SW480 (cell line): ENCODE measurements around the gene BABAM2.
A peak's percentile ranks its signal among the peaks of the same experiment; 100 is the strongest.
"Not testable (repeated sequence)": the region's sequence is repeated elsewhere in the genome, so short reads cannot be mapped to it uniquely, and the experiment has no call there.

Experiments
- DNase-seq: peaks from one replicate; pipeline ENCODE4 v3.0.0-alpha.2; 2016; ENCODE audit warnings: low spot score

The BABAM2 gene

GRCh38 chr2:28074137-28074536, 183.6 kb downstream of the BABAM2 start:
- no peak for DNase-seq

DNA sequence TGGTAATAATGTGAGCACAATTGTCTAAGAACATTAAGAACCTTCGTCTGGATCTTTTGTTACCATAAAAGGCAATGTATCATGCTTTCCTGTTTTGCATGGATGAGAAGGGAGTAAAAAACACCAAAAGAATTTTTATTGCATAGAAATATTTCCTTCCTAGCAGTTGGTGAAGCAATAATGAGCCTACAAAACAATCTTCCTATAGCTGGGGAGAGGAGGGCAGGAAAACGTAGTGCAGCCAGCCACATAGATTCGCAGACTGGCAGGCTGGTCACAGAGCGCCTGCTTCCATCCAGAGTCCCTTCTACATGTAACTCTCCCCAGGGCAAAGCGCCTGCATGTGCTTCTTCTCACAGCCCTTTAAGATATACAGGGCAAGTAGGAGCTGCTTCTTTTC, 190.4 kb downstream of the BABAM2 start:
- DNase-seq = peak; percentile 59

- DNase-seq = peak; percentile 59
Measured at GRCh38 chr2:28082131-28082530, 191.6 kb downstream of the BABAM2 start.

DNA sequence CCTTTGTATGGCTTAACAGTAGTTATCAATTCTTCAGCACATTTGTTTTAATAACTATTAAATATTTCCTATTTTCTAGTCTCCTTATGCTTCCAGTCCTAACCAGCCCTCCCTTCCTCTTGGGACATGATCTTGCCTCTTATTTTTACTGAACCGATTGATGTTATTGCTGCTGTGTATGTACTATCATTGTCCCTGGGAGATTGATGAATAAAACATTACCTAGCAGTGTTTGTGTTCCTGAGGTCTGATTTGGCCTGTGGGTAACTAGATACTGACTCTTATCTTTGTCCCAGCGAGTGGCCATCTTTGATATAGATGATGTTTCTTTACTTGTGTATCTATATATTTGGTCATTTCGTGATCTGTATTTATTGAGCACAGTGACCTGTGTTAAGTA, 192.9 kb downstream of the BABAM2 start:
- no peak for DNase-seq

DNA sequence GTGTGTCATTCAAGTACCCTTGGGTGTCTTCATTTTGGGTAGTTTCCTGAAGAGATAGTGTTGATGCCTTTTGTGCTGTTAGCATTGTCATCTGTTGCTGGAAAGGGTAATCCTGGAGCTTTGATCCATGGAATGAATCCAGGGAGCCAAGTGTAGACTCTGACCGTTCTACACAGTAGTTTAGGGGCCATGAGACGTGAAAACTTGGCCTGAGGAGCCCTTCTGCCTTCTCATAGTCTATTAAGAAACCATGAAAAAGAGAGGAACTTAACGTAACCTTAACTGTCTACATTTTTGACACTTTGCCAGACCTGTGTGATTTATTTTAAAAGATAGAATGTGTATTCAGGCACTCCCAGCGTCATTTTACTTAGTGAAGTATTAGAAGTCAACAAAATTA, 194.0 kb downstream of the BABAM2 start:
- no peak for DNase-seq

- DNase-seq = no peak
Measured at GRCh38 chr2:28085201-28085600, 194.7 kb downstream of the BABAM2 start.

DNA sequence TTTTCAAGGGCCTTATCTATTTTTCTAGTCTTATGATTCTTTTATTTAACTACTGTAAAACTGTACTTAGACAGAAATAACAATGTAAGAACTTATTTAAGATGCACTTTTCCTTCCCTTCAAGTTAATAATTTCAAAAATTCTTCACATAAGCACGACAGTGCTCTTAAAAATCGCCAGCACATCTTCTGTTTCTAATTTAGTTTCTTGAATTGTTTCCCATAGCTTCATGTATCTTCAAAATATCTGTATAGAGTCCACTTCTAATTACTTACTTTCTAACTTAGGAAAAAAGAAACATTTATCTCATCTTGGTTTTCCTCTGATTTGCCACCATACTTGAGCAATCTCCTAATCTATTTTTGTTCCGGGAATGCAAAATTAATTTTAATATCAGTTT, 196.1 kb downstream of the BABAM2 start:
- no peak for DNase-seq

DNA sequence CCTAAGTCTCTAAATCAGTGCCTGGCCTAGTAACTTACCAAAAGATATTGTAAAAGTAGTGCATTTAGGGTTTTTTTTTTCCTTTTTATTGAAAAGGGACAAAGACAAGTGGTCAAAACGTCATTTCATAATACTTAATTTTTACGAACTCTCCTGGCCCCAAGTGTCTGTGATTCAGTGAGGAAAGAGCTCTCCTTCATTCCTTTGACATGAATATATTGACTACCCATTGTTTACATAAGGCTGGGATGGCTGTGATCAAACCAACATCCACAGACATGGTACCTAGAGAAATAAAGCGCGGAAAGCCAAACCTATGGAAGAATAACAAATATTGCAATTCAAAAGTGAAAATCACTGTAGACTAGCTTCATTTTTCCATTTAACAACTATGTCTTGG, 198.4 kb downstream of the BABAM2 start:
- no peak for DNase-seq

DNA sequence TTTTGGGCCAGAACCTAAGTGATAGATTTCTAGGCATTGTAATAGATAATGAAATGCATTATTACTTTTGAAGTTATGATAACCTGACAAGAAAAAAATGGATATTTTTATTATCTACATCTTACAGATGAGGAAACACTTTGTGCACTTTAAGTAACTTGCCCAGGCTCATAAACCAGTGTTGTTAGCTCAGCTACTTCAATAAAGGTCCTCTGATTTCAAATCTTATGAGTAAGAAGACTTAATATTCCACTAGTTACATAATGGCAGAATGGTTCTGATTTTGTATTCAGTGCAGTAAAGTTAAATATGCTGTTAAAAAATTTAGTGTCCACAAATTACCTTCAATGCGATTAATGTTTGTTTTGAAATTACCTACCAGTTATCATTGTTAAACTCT, 199.0 kb downstream of the BABAM2 start:
- DNase-seq = no peak

GRCh38 chr2:28093308-28093707, 202.8 kb downstream of the BABAM2 start:
- DNase-seq = no peak

DNA sequence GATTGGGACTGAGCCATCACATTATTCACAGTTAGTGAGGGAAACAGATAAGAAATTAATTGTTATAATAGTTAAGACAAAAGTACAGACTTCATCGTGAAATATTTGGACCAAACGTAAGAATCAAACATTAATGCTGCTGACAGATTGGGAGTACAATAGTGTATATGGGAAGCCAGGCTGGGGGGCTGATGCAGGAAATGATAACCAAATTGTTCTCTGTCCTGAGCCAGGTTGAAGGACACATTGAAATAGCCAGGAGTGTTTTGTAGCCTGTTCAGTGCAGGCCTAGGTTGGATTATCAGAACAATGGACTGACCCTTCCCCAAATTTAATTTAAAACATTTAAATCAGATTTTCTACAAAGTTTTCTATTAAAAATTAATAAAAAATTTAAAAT, 203.2 kb downstream of the BABAM2 start:
- DNase-seq = no peak

DNA sequence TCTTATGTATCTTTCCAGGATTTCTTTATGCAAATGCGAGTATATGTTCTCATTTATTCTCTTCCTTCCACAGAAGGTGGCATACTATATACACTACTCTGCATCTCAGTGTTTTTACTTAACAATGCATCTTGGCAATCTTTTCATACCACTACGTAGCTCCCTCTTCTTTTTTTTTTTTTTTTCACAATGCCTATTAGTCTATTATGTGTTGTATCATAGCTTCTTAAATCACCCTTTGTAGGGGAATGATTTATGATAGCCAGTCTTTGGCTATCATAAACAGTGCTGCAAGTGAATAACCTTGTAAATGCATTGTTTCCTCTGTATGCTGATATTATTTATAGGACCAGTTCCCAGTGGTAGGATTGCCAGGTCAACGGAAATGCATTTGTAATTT, 204.2 kb downstream of the BABAM2 start:
- DNase-seq = no peak

GRCh38 chr2:28095622-28096021, 205.1 kb downstream of the BABAM2 start:
- no peak for DNase-seq

GRCh38 chr2:28096421-28096820, 205.9 kb downstream of the BABAM2 start:
- DNase-seq = no peak

- no peak for DNase-seq
Measured at GRCh38 chr2:28098501-28099225, 208.1 kb downstream of the BABAM2 start.

DNA sequence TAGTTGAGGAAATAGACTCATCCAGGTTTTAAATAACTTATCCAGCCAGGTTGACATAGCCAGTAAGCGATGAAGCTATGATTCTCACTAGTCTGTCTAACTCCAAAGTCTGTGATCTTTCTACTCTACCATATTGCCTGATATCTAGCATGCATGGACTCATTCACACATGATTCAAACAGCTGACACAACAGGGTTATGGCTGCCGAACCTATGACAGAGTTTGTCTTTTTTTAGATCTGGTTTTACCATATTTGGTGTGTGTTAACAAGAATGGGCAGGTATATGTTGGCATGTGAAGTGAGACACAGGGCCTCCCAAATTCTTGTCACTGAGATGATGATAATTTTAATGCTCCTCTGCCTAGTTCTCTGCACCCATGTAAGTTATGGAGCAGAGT, 210.6 kb downstream of the BABAM2 start:
- no peak for DNase-seq

DNA sequence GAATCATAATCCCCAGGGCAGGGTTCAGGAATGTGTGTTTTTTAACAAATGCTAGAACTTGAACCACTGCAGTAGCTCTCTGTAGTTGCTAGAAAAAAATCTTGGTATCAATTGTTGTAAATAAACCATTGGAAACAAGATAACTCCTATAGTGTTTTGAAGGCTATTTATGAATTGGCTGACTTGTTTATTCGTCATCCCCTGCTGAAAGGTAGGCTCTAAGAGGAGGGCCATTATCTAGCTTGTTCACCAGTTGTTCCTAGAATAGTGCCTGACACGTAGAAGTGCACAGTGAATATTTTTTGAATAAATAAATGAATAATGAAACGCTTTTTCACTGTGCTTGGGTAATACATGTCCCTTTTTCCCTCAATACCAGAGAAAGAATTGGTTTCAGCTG, 211.4 kb downstream of the BABAM2 start:
- DNase-seq = no peak

DNA sequence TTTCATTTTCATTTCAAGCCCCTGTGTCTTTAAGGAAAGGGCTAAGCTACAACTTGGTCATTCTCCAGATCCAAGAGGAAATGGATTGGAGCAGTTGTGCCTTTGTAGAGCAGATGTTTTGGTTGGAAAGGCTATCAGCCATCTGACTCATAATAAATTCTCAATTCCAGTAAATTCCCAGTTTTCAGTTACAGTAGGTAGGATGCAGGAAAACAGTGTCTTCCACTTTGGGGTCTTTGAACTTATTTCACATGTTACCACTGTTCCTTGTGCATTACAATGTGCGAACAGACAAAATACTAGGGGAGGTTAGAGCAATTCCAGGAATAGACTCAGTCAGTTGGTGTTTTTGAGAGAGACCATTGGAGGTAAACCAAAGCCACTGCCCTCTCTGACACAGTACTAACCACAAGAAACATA, 211.9 kb downstream of the BABAM2 start:
- no peak for DNase-seq

DNA sequence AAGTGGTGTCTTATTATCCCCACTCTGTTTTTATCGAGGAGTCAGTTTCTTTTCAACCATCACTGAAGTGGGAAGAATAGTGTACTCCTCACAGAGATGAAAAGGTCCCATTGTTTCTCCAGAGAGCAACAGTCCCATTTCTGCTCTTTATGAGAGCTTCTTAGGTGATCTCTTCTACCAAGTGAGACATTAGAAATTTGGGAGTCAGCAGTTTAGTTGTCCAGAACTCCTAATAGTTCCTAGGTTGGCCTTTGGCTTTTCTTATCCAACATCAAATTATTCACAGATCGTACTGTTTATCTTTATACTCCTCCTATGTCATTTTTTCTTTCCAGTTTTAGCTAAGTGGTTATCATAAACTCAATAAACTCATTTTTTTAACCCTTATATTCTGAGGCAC, 213.1 kb downstream of the BABAM2 start:
- no peak for DNase-seq

DNA sequence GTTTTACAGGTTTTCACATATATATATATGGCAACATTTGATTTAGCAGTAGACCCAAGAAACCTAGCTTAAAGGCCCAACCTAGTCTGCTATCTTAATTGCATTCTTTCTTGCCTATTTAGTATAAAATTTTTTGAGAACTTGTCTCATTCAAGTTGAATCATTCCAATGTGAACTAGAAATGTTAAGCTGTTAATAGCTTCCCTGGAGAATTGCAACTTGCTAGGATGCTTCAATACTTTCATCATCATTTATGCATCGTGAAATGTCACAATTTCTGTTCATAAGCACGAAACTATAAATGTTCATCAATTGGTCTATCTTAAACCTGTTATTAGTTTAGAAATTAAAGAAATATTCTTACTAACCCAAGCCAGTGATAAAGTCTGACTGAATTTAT, 217.6 kb downstream of the BABAM2 start:
- DNase-seq = no peak

GRCh38 chr2:28113771-28114170, 223.2 kb downstream of the BABAM2 start:
- DNase-seq = not testable (repeated sequence)

- peak; percentile 99 for DNase-seq
Measured at GRCh38 chr2:28117104-28117596, 226.6 kb downstream of the BABAM2 start.

DNA sequence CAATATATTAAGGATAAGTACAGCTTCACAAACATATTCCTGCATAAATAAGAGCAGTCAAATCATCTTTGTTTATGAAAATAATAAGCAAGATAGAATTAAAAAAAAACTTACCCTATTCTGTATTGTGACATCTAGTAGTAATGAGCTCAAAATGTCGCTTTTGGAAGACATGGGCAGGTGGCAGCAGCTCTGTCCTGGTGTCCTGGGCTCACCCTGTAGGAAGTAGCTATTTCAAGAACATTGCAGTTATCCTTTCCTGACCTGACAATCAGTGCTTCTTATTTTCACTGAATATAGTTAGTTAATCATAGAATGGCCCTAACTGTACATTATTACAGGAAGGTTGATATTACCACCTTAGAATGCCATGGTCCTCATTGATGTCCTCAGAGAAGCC, 229.1 kb downstream of the BABAM2 start:
- DNase-seq = no peak

- DNase-seq = no peak
Measured at GRCh38 chr2:28128281-28128950, 237.9 kb downstream of the BABAM2 start.
